HG03060 (cell line): Measurements from ENCODE around the gene SYNGR4.

Source experiments
- ATAC-seq: cut with Tn5 transposase; IDR thresholded peaks from one replicate; pipeline ENCODE4 v1.9.1; 2021; ENCODE audit warnings: low read depth, moderate number of reproducible peaks; ENCODE audit not compliant: unreplicated experiment

Gene SYNGR4

GRCh38 chr19:48424694-48425219 is 60.6 kb downstream of the SYNGR4 start:
- ATAC-seq: no peak
